ENCODE results near the gene AP3M1.

Gene AP3M1

GRCh38 chr10:74093530-74094164 is 57.0 kb downstream of the AP3M1 start:
- H3K4me3 ChIP-seq (ENCODE audit: low read depth, low read length), result no peak overlapping the region
- TF ChIP-seq CTCF (IDR thresholded peaks at IDR 0.05; ENCODE audit: borderline replicate concordance, insufficient read depth, low read depth, low read length), result no peak

- H3K4me3 ChIP-seq (ENCODE audit: low read depth, low read length), result no peak overlapping the region
- no peak for TF ChIP-seq CTCF (IDR thresholded peaks at IDR 0.05; ENCODE audit: borderline replicate concordance, insufficient read depth, low read depth, low read length)
Measured at GRCh38 chr10:74092372-74092771, 58.3 kb downstream of the AP3M1 start.

- no peak for TF ChIP-seq CTCF (IDR thresholded peaks at IDR 0.05; ENCODE audit: borderline replicate concordance, insufficient read depth, low read depth, low read length)
- no peak overlapping the region for H3K4me3 ChIP-seq (ENCODE audit: low read depth, low read length)
Measured at GRCh38 chr10:74088722-74089121, 61.9 kb downstream of the AP3M1 start.

- TF ChIP-seq CTCF (IDR thresholded peaks at IDR 0.05; ENCODE audit: borderline replicate concordance, insufficient read depth, low read depth, low read length), result no peak
- no peak overlapping the region for H3K4me3 ChIP-seq (ENCODE audit: low read depth, low read length)
Measured at GRCh38 chr10:74086317-74086716, 64.3 kb downstream of the AP3M1 start.

GRCh38 chr10:74084955-74085354 is 65.7 kb downstream of the AP3M1 start:
- no peak overlapping the region for H3K4me3 ChIP-seq (ENCODE audit: low read depth, low read length)
- TF ChIP-seq CTCF (IDR thresholded peaks at IDR 0.05; ENCODE audit: borderline replicate concordance, insufficient read depth, low read depth, low read length), result no peak

GRCh38 chr10:74083304-74083703 is 67.3 kb downstream of the AP3M1 start:
- TF ChIP-seq CTCF (IDR thresholded peaks at IDR 0.05; ENCODE audit: borderline replicate concordance, insufficient read depth, low read depth, low read length), result no peak
- H3K4me3 ChIP-seq (ENCODE audit: low read depth, low read length), result no peak overlapping the region

- H3K4me3 ChIP-seq (ENCODE audit: low read depth, low read length), result no peak overlapping the region
- no peak for TF ChIP-seq CTCF (IDR thresholded peaks at IDR 0.05; ENCODE audit: borderline replicate concordance, insufficient read depth, low read depth, low read length)
Measured at GRCh38 chr10:74081941-74082718, 68.5 kb downstream of the AP3M1 start.
